Keratinocyte (primary cell): ENCODE results near the gene SURF4. TPM values are rescaled to one million over a fixed set of nuclear protein-coding genes. Genes with fewer than 3 reads are reported as not detected.

Experiments used
- DNase-seq: peaks from one replicate; pipeline ENCODE4 v3.0.0-alpha.2; 2011; ENCODE audit warnings: low read depth, missing footprints, low spot score
- FAIRE-seq: peaks from 2 replicates; lab custom pipeline; 2011; peaks lifted over from hg19 to GRCh38; lab: Jason Lieb, UNC
- H2AFZ ChIP-seq: 2 replicates; pipeline ENCODE4 v1.6.0; 2012; ENCODE audit warnings: low read length, control low read depth, inconsistent platforms; ENCODE audit not compliant: control insufficient read depth
- H3K27ac ChIP-seq: 2 replicates; pipeline ENCODE4 v1.5.1; 2011; ENCODE audit warnings: low read length; ENCODE audit not compliant: control insufficient read depth, insufficient read depth
- H3K27me3 ChIP-seq: 3 replicates; pipeline ENCODE4 v1.6.0; 2011; ENCODE audit warnings: low read length; ENCODE audit not compliant: control insufficient read depth, insufficient read depth; ENCODE audit errors: extremely low read depth
- H3K36me3 ChIP-seq, 2 experiments: 2 replicates in 1 of 2; 3 replicates in 1 of 2; pipeline ENCODE4 v1.5.1; 2011; ENCODE audit warnings: low read length in 2 of 2, mild to moderate bottlenecking in 1 of 2; ENCODE audit not compliant: control insufficient read depth in 2 of 2, insufficient read depth in 2 of 2; ENCODE audit errors: extremely low read depth in 1 of 2
- H3K4me1 ChIP-seq: 3 replicates; pipeline ENCODE4 v1.5.1; 2011; ENCODE audit warnings: low read length; ENCODE audit not compliant: control insufficient read depth, insufficient read depth; ENCODE audit errors: extremely low read depth
- H3K4me2 ChIP-seq: 3 replicates; pipeline ENCODE4 v1.6.0; 2011; ENCODE audit warnings: low read depth, low read length; ENCODE audit not compliant: control insufficient read depth, insufficient read depth; ENCODE audit errors: extremely low read depth
- H3K4me3 ChIP-seq, 3 experiments: fragments of 200-600 bp in 1 of 3; sonication (generic) in 1 of 3; 2 replicates in 2 of 3; 3 replicates in 1 of 3; pipeline ENCODE4 v1.5.1; 2011 to 2016; ENCODE audit warnings: low read length in 3 of 3, mild to moderate bottlenecking in 3 of 3, control low read depth in 2 of 3, inconsistent platforms in 1 of 3, low read depth in 1 of 3, mixed read lengths in 1 of 3, mixed run types in 1 of 3, moderate library complexity in 1 of 3; ENCODE audit not compliant: control insufficient read depth in 2 of 3, insufficient read depth in 2 of 3; ENCODE audit errors: extremely low read depth in 1 of 3
- H3K79me2 ChIP-seq: 2 replicates; pipeline ENCODE4 v1.6.0; 2012; ENCODE audit warnings: low read length; ENCODE audit not compliant: control insufficient read depth, insufficient read depth
- H3K9ac ChIP-seq: 3 replicates; pipeline ENCODE4 v1.6.0; 2011; ENCODE audit warnings: low read length; ENCODE audit not compliant: control insufficient read depth, insufficient read depth; ENCODE audit errors: extremely low read depth
- H3K9me1 ChIP-seq: 3 replicates; pipeline ENCODE4 v1.6.0; 2011; ENCODE audit warnings: low read length; ENCODE audit not compliant: control insufficient read depth, insufficient read depth; ENCODE audit errors: extremely low read depth
- H3K9me3 ChIP-seq: 2 replicates; pipeline ENCODE4 v1.5.1; 2012; ENCODE audit warnings: low read depth, low read length; ENCODE audit not compliant: control insufficient read depth
- H4K20me1 ChIP-seq: 3 replicates; pipeline ENCODE4 v1.6.0; 2011; ENCODE audit warnings: low read length; ENCODE audit not compliant: control insufficient read depth, insufficient read depth; ENCODE audit errors: extremely low read depth
- CTCF ChIP-seq, 3 experiments: IDR thresholded peaks in 1 of 3; conservative IDR thresholded peaks in 1 of 3; optimal IDR thresholded peaks in 1 of 3; 2 replicates in 2 of 3; 3 replicates in 1 of 3; pipeline versions ENCODE3 to v1.5.1; 2011; ENCODE audit warnings: low read length in 3 of 3, mild to moderate bottlenecking in 3 of 3, moderate library complexity in 2 of 3, control low read depth in 1 of 3, inconsistent platforms in 1 of 3; ENCODE audit not compliant: insufficient read depth in 2 of 3; ENCODE audit errors: extremely low read depth in 1 of 3
- EZH2 ChIP-seq: IDR thresholded peaks from one replicate; pipeline ENCODE4 v1.6.1; 2012; ENCODE audit warnings: inconsistent platforms, mild to moderate bottlenecking, low read length, moderate library complexity
- dilution Hi-C: fragments of 300-500 bp; cut with MboI; formaldehyde crosslinking; loops from one replicate; pipeline ENCODE4 v1.7.0; 2020; ENCODE audit warnings: low sequenced_read_pairs; ENCODE audit not compliant: extremely low pct_ligation_motif_present
- polyA plus RNA-seq, 5 experiments: library from polyadenylated mRNA; depleted of rRNA in 3 of 5; stranded (reverse) in 3 of 5; stranded (forward) in 1 of 5; unstranded in 1 of 5; fragments of >200 nt; gene quantifications; 1 replicate in 1 of 5; 2 replicates in 3 of 5; 3 replicates in 1 of 5; pipeline versions ENCODE4 v1.2.1 to v1.2.3, GENCODE V29; 2011 to 2012; ENCODE audit warnings: missing spikeins in 2 of 5, low read depth in 1 of 5, low replicate concordance in 1 of 5

SURF4 gene
- polyA plus RNA-seq, 1 donor (not counting 4 experiments of a cell fraction or from before 2014, with no cell fraction given), result 153 TPM

- H2AFZ ChIP-seq, result no peak overlapping the region
- H3K9ac ChIP-seq, result no peak overlapping the region
- H3K4me3 ChIP-seq, result no peak overlapping the region
- H3K27me3 ChIP-seq, result no peaks in the 10 kb centered on the region
- dilution Hi-C loops, result no loop called here
- peaks cover 3% of the 10 kb centered on the region for H4K20me1 ChIP-seq
- H3K36me3 ChIP-seq, result peaks cover 52 to 63% of the 10 kb centered on the region in 2 experiments
- H3K27ac ChIP-seq, result no peak overlapping the region
- DNase-seq (no peak), FAIRE-seq (no peak)
- no peaks in the 10 kb centered on the region for H3K9me1 ChIP-seq
- H3K9me3 ChIP-seq, result no peaks in the 10 kb centered on the region
- H3K79me2 ChIP-seq, result peaks cover 45% of the 10 kb centered on the region
- peaks cover 19% of the 10 kb centered on the region for H3K4me1 ChIP-seq
- no peak for TF ChIP-seq CTCF (optimal IDR thresholded peaks at IDR 0.05 in 1 of 3, IDR thresholded peaks at IDR 0.05 in 1 of 3, conservative IDR thresholded peaks at IDR 0.05 in 1 of 3; ENCODE audit: extremely low read depth in 1 of 3, insufficient read depth in 2 of 3, low read length in 3 of 3)
- no peak for TF ChIP-seq EZH2
- no peak overlapping the region for H3K4me2 ChIP-seq
Observed at GRCh38 chr9:133345596-133345995, 30.3 kb downstream of the SURF4 start.

GRCh38 chr9:133344979-133345378, 30.9 kb downstream of the SURF4 start:
- peaks cover 17% of the 10 kb centered on the region for H3K4me1 ChIP-seq
- H3K36me3 ChIP-seq, result peaks cover 48 to 61% of the 10 kb centered on the region in 2 experiments
- H3K27ac ChIP-seq, result no peak overlapping the region
- no peak overlapping the region for H2AFZ ChIP-seq
- no peaks in the 10 kb centered on the region for H3K9me3 ChIP-seq
- TF ChIP-seq EZH2 (no peak), CTCF (optimal IDR thresholded peaks at IDR 0.05 in 1 of 3, IDR thresholded peaks at IDR 0.05 in 1 of 3, conservative IDR thresholded peaks at IDR 0.05 in 1 of 3; ENCODE audit: extremely low read depth in 1 of 3, insufficient read depth in 2 of 3, low read length in 3 of 3) (no peak)
- H3K27me3 ChIP-seq, result no peaks in the 10 kb centered on the region
- peaks cover 3% of the 10 kb centered on the region for H4K20me1 ChIP-seq
- H3K9me1 ChIP-seq, result no peaks in the 10 kb centered on the region
- no peak for DNase-seq
- H3K4me2 ChIP-seq, result no peak overlapping the region
- FAIRE-seq, result no peak
- dilution Hi-C loops, result no loop called here
- H3K4me3 ChIP-seq, result no peak overlapping the region
- H3K9ac ChIP-seq, result no peak overlapping the region
- peaks cover 42% of the 10 kb centered on the region for H3K79me2 ChIP-seq
